Stimulated activated CD8-positive, alpha-beta memory T cell treated with anti-CD3 and anti-CD28 coated beads, Interleukin-7, amount 100 ng/mL, for 4 hours (primary cell): ENCODE data around the gene GLYAT.
"Not testable (repeated sequence)": the region's sequence is repeated elsewhere in the genome, so short reads cannot be mapped to it uniquely, and the experiment has no call there.

Experiments
- DNase-seq, 2 donors: peaks; one replicate each; pipeline ENCODE4 v3.0.0-alpha.2; 2020; ENCODE audit warnings: low read depth in 2 of 2

Gene GLYAT

GRCh38 chr11:58742981-58743880 lies 11.5 kb upstream of the GLYAT start:
- DNase-seq = no peak

- DNase-seq = no peak
Observed at GRCh38 chr11:58742140-58742539, 10.4 kb upstream of the GLYAT start.

GRCh38 chr11:58741127-58741526 lies 9.4 kb upstream of the GLYAT start:
- DNase-seq = no peak

GRCh38 chr11:58740447-58740846 lies 8.7 kb upstream of the GLYAT start:
- no peak for DNase-seq

GRCh38 chr11:58739725-58740430 lies 8.1 kb upstream of the GLYAT start:
- no peak for DNase-seq

GRCh38 chr11:58734681-58735490 lies 3.1 kb upstream of the GLYAT start:
- no peak for DNase-seq

- no peak for DNase-seq
Observed at GRCh38 chr11:58730507-58731089, 1.1 kb downstream of the GLYAT start.

- DNase-seq = no peak
Observed at GRCh38 chr11:58727415-58727797, 4.3 kb downstream of the GLYAT start.

- DNase-seq = no peak
Observed at GRCh38 chr11:58726737-58727414, 4.9 kb downstream of the GLYAT start.

GRCh38 chr11:58719406-58720117 lies 12.2 kb downstream of the GLYAT start:
- no peak for DNase-seq

- no peak for DNase-seq
Observed at GRCh38 chr11:58712531-58712930, 19.2 kb downstream of the GLYAT start.

- no peak for DNase-seq
Observed at GRCh38 chr11:58711832-58712231, 19.9 kb downstream of the GLYAT start.

- DNase-seq = no peak
Observed at GRCh38 chr11:58707767-58708166, 24.0 kb downstream of the GLYAT start.

GRCh38 chr11:58696825-58697224 lies 34.9 kb downstream of the GLYAT start:
- not testable (repeated sequence) for DNase-seq

GRCh38 chr11:58693026-58693425 lies 38.7 kb downstream of the GLYAT start:
- no peak for DNase-seq

GRCh38 chr11:58691675-58692074 lies 40.1 kb downstream of the GLYAT start:
- no peak for DNase-seq

GRCh38 chr11:58688789-58689503 lies 42.8 kb downstream of the GLYAT start:
- no peak for DNase-seq

- no peak for DNase-seq
Observed at GRCh38 chr11:58685973-58686722, 45.6 kb downstream of the GLYAT start.

- not testable (repeated sequence) for DNase-seq
Observed at GRCh38 chr11:58682660-58683059, 49.1 kb downstream of the GLYAT start.
